H9 (cell line): ENCODE measurements around the gene TOP1. TPM values are rescaled to one million over a fixed set of nuclear protein-coding genes. Genes with fewer than 3 reads are reported as not detected.

Source experiments
- DNase-seq: peaks from one replicate; pipeline ENCODE4 v3.0.0-alpha.2; 2017
- H2AFZ ChIP-seq: one replicate; pipeline ENCODE4 v1.6.1; 2013; ENCODE audit warnings: mild to moderate bottlenecking, low read length, control low read depth, moderate library complexity
- H2AK5ac ChIP-seq: 2 replicates; pipeline ENCODE4 v1.6.1; 2013; ENCODE audit warnings: low read length, control low read depth, mixed read lengths; ENCODE audit not compliant: insufficient read length
- H2BK120ac ChIP-seq: one replicate; pipeline ENCODE4 v1.6.1; 2013; ENCODE audit warnings: low read depth, mild to moderate bottlenecking, low read length, control low read depth, inconsistent platforms; ENCODE audit not compliant: poor library complexity, severe bottlenecking
- H2BK12ac ChIP-seq: 2 replicates; pipeline ENCODE4 v1.6.1; 2013; ENCODE audit warnings: low read length, control low read depth, mixed read lengths, low read depth; ENCODE audit not compliant: insufficient read length
- H2BK15ac ChIP-seq: 2 replicates; pipeline ENCODE4 v1.6.1; 2013; ENCODE audit warnings: low read depth, low read length, control low read depth
- H2BK20ac ChIP-seq: one replicate; pipeline ENCODE4 v1.6.1; 2013; ENCODE audit warnings: low read depth, mild to moderate bottlenecking, low read length, control low read depth, inconsistent platforms; ENCODE audit not compliant: poor library complexity, severe bottlenecking
- H2BK5ac ChIP-seq: 2 replicates; pipeline ENCODE4 v1.6.1; 2013; ENCODE audit warnings: low read length, control low read depth, mixed read lengths; ENCODE audit not compliant: insufficient read length
- H3K14ac ChIP-seq: 2 replicates; pipeline ENCODE4 v1.6.1; 2013; ENCODE audit warnings: low read length, control low read depth; ENCODE audit not compliant: insufficient read depth
- H3K18ac ChIP-seq: 2 replicates; pipeline ENCODE4 v1.6.1; 2013; ENCODE audit warnings: low read depth, mild to moderate bottlenecking, mixed read lengths, low read length, control low read depth; ENCODE audit not compliant: insufficient read length
- H3K23ac ChIP-seq: 2 replicates; pipeline ENCODE4 v1.6.1; 2013; ENCODE audit warnings: low read length, control low read depth, mixed read lengths, low read depth; ENCODE audit not compliant: insufficient read length
- H3K23me2 ChIP-seq: 2 replicates; pipeline ENCODE4 v1.6.1; 2013; ENCODE audit warnings: low read depth, mild to moderate bottlenecking, mixed read lengths, low read length, control low read depth; ENCODE audit not compliant: insufficient read length, poor library complexity, severe bottlenecking
- H3K27ac ChIP-seq: 2 replicates; pipeline ENCODE4 v1.5.1; 2013; ENCODE audit warnings: low read length, control low read depth, mixed read lengths, low read depth; ENCODE audit not compliant: insufficient read length
- H3K27me3 ChIP-seq: 2 replicates; pipeline ENCODE4 v1.6.1; 2013; ENCODE audit warnings: low read length, control low read depth, inconsistent platforms; ENCODE audit not compliant: insufficient read depth
- H3K4ac ChIP-seq: 2 replicates; pipeline ENCODE4 v1.6.1; 2013; ENCODE audit warnings: low read depth, mild to moderate bottlenecking, control low read depth, inconsistent platforms, low read length, moderate library complexity
- H3K4me1 ChIP-seq: 2 replicates; pipeline ENCODE4 v1.6.1; 2013; ENCODE audit warnings: low read length, control low read depth, inconsistent platforms; ENCODE audit not compliant: insufficient read depth
- H3K4me2 ChIP-seq: 2 replicates; pipeline ENCODE4 v1.6.1; 2013; ENCODE audit warnings: low read length, control low read depth, mixed read lengths; ENCODE audit not compliant: insufficient read length, insufficient read depth
- H3K56ac ChIP-seq: 2 replicates; pipeline ENCODE4 v1.6.1; 2013; ENCODE audit warnings: low read depth, mild to moderate bottlenecking, mixed read lengths, low read length, control low read depth; ENCODE audit not compliant: insufficient read length
- H3K79me1 ChIP-seq: 2 replicates; pipeline ENCODE4 v1.6.1; 2013; ENCODE audit warnings: low read depth, mild to moderate bottlenecking, moderate library complexity, low read length, control low read depth, inconsistent platforms; ENCODE audit not compliant: insufficient read depth, poor library complexity, severe bottlenecking
- H3K79me2 ChIP-seq: 2 replicates; pipeline ENCODE4 v1.6.1; 2013; ENCODE audit warnings: low read length, control low read depth, inconsistent platforms; ENCODE audit not compliant: insufficient read depth
- H3K9ac ChIP-seq: 2 replicates; pipeline ENCODE4 v1.6.1; 2013; ENCODE audit warnings: low read length, control low read depth, mixed read lengths; ENCODE audit not compliant: insufficient read length; ENCODE audit errors: extremely low read depth
- H3K9me3 ChIP-seq: one replicate; pipeline ENCODE4 v1.6.1; 2013; ENCODE audit warnings: low read depth, low read length, inconsistent platforms; ENCODE audit not compliant: control insufficient read depth
- H3T11ph ChIP-seq: one replicate; pipeline ENCODE4 v1.6.1; 2013; ENCODE audit warnings: mild to moderate bottlenecking, low read length, control low read depth, inconsistent platforms
- H4K20me1 ChIP-seq: one replicate; pipeline ENCODE4 v1.6.1; 2013; ENCODE audit not compliant: control insufficient read depth, insufficient read length, insufficient read depth
- H4K5ac ChIP-seq: 2 replicates; pipeline ENCODE4 v1.6.1; 2013; ENCODE audit warnings: low read depth, mild to moderate bottlenecking, mixed read lengths, low read length, control low read depth; ENCODE audit not compliant: insufficient read length
- H4K8ac ChIP-seq: replicated peaks from 2 replicates; pipeline ENCODE4 v1.6.1; 2013; ENCODE audit warnings: low read length, control low read depth, mixed read lengths, low read depth; ENCODE audit not compliant: insufficient read length
- H4K91ac ChIP-seq: 2 replicates; pipeline ENCODE4 v1.6.1; 2013; ENCODE audit warnings: low read depth, mild to moderate bottlenecking, moderate library complexity, mixed read lengths, low read length, control low read depth; ENCODE audit not compliant: insufficient read length
- H3K27ac Mint-ChIP-seq, 3 experiments: 2 replicates in 2 of 3; 3 replicates in 1 of 3; pipeline ENCODE4 v1.8.0; 2020 to 2021; ENCODE audit warnings: mixed read lengths in 3 of 3, mild to moderate bottlenecking in 1 of 3, moderate library complexity in 1 of 3
- H3K27me3 Mint-ChIP-seq: 2 replicates; pipeline ENCODE4 v1.8.0; 2021; ENCODE audit warnings: low read depth, mild to moderate bottlenecking, moderate library complexity, mixed read lengths
- H3K36me3 Mint-ChIP-seq, 3 experiments: 2 replicates in 2 of 3; 3 replicates in 1 of 3; pipeline ENCODE4 v1.8.0; 2020 to 2021; ENCODE audit warnings: low read depth in 3 of 3, mixed read lengths in 3 of 3; ENCODE audit not compliant: insufficient read depth in 1 of 3
- H3K4me1 Mint-ChIP-seq, 2 experiments: 2 replicates each; pipeline ENCODE4 v1.8.0; 2020; ENCODE audit warnings: mixed read lengths in 2 of 2
- H3K4me3 Mint-ChIP-seq, 2 experiments: 2 replicates in 1 of 2; 3 replicates in 1 of 2; pipeline ENCODE4 v1.8.0; 2020 to 2021; ENCODE audit warnings: mild to moderate bottlenecking in 2 of 2, mixed read lengths in 2 of 2, moderate library complexity in 1 of 2
- H3K9me3 Mint-ChIP-seq, 2 experiments: 2 replicates in 1 of 2; 3 replicates in 1 of 2; pipeline ENCODE4 v1.8.0; 2020; ENCODE audit warnings: mild to moderate bottlenecking in 2 of 2, mixed read lengths in 2 of 2, moderate library complexity in 1 of 2
- WGBS: extraction: QIAGEN DNeasy Blood & Tissue Kit; methylation state at CpG from one replicate; pipeline ENCODE4 v1.1.7; 2013; ENCODE audit warnings: missing lambda C conversion rate, low lambda C conversion rate, mixed read lengths; ENCODE audit not compliant: insufficient read length; ENCODE audit errors: extremely low coverage; 5-methylcytosine and 5-hydroxymethylcytosine counted together
- total RNA-seq: library from RNA; stranded (reverse); gene quantifications from 2 replicates; pipeline ENCODE4 v1.2.1, GENCODE V29; 2021
- TF ChIP-seq, protein P1 (sequence below): fragments of 200-600 bp; sonication (generic); conservative IDR thresholded peaks from 3 replicates; pipeline ENCODE4 v1.8.0; 2021; ENCODE audit warnings: antibody characterized with exemption, mild to moderate bottlenecking

The TOP1 gene
- total RNA-seq, 1 experiment from 2014 or later = 96.4 TPM

- Histone ChIP-seq H2BK5ac (no peak overlapping the region), H3K23ac (no peak overlapping the region), H4K20me1 (no peaks in the 10 kb centered on the region), H3K23me2 (peaks cover 5% of the 10 kb centered on the region), H4K5ac (no peak overlapping the region), H2BK12ac (no peak overlapping the region), H3K79me1 (no peaks in the 10 kb centered on the region), H3K14ac (no peak overlapping the region), H3K27me3 (no peaks in the 10 kb centered on the region), H3K4me1 (no peaks in the 10 kb centered on the region; the same call in 1 of the 2 replicates), H3K4me2 (no peak overlapping the region), H2BK20ac (no peak overlapping the region), H3K79me2 (no peaks in the 10 kb centered on the region), H4K91ac (no peak overlapping the region), H2BK120ac (no peak overlapping the region), H3K27ac (no peak overlapping the region), H2BK15ac (no peak overlapping the region), H3T11ph (no peak overlapping the region), H2AFZ (no peak overlapping the region), H2AK5ac (no peak overlapping the region), H3K4ac (no peak overlapping the region), H3K18ac (no peak overlapping the region), H3K56ac (no peak overlapping the region), H3K9ac (no peak overlapping the region), H4K8ac (no peak overlapping the region), H3K9me3 (no peaks in the 10 kb centered on the region)
- Mint-ChIP-seq H3K4me3 (no peak overlapping the region), H3K27ac (no peak overlapping the region), H3K4me1 (peaks cover 9 to 19% of the 10 kb centered on the region in 2 experiments), H3K36me3 (no peaks in the 10 kb centered on the region; a peak in 1 of 7 replicates), H3K27me3 (peaks cover 11% of the 10 kb centered on the region), H3K9me3 (no peaks in the 10 kb centered on the region)
- TF ChIP-seq, protein P1, sequence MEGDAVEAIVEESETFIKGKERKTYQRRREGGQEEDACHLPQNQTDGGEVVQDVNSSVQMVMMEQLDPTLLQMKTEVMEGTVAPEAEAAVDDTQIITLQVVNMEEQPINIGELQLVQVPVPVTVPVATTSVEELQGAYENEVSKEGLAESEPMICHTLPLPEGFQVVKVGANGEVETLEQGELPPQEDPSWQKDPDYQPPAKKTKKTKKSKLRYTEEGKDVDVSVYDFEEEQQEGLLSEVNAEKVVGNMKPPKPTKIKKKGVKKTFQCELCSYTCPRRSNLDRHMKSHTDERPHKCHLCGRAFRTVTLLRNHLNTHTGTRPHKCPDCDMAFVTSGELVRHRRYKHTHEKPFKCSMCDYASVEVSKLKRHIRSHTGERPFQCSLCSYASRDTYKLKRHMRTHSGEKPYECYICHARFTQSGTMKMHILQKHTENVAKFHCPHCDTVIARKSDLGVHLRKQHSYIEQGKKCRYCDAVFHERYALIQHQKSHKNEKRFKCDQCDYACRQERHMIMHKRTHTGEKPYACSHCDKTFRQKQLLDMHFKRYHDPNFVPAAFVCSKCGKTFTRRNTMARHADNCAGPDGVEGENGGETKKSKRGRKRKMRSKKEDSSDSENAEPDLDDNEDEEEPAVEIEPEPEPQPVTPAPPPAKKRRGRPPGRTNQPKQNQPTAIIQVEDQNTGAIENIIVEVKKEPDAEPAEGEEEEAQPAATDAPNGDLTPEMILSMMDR = no peak
- no peak for DNase-seq
- no CpG with 5 or more reads among the region's 3 CpGs for WGBS
Measured at GRCh38 chr20:41023549-41023948, 5.1 kb upstream of the TOP1 start.
